GM12892 (cell line): ENCODE results near the gene ADGRD2.

ENCODE experiments used
- POLR2A ChIP-seq: IDR thresholded peaks from 2 replicates; pipeline ENCODE4 v1.6.1; 2011; ENCODE audit warnings: low read depth, low read length, control low read depth
- POLR2AphosphoS5 ChIP-seq: IDR thresholded peaks from 2 replicates; pipeline ENCODE4 v1.6.1; 2011; ENCODE audit warnings: low read depth, low read length, control low read depth
- TAF1 ChIP-seq: IDR thresholded peaks from 2 replicates; pipeline ENCODE4 v1.6.1; 2011; ENCODE audit warnings: low read depth, mild to moderate bottlenecking, control low read depth, low read length, borderline replicate concordance

DNA sequence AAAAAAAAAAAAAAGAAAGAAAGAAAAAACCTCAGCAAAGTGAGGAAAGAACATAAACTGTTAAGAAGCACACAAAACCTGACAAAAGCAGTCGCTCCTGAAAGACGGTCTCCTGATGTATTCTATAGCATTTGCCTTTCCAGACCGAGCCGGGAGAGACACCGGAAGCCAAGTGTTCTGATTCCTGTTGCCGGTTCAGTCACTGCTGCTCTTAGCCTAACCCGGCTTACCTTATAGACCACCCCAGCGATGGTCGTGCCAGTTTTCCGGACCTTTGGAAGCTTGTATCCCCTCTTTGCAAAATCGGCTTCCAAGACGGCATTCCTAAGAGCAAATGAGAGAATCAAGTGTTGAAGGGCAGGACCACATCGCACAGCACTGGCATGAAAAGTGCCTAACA is 35.6 kb upstream of the ADGRD2 start:
- no peak for TF ChIP-seq POLR2A
- no peak for TF ChIP-seq TAF1
- TF ChIP-seq POLR2AphosphoS5 = no peak
